Effector CD8-positive, alpha-beta T cell (primary cell): ENCODE measurements around the gene PLEKHG4.
A peak's percentile ranks its signal among the peaks of the same experiment; 100 is the strongest.

Experiments used
- DNase-seq: peaks from one replicate; lab custom pipeline; 2025; lab: John Stamatoyannopoulos, UW

The PLEKHG4 gene

GRCh38 chr16:67260426-67261063 is 18.8 kb upstream of the PLEKHG4 start:
- no peak for DNase-seq

GRCh38 chr16:67263201-67263600 is 16.1 kb upstream of the PLEKHG4 start:
- DNase-seq: no peak

GRCh38 chr16:67264277-67264676 is 15.1 kb upstream of the PLEKHG4 start:
- DNase-seq: no peak

DNA sequence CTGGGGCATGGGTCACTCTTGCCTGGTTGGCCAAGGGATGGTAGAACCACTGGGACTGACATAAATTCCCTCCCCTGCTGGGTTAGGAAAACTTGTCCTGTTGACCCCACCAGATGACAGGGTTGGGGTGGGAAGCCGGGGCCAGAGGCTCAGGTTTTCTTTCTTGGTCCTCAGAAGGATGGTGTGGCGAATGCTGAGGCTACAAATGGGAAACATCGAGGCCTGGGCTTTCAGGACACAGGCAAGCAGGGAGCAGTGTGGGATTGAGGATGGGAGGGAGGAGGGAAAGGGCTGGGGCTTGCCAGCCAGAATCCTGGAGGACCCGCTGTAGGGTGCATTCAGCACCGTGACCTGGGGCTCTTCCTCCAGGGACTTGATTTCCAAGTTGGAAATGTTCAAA is 14.5 kb upstream of the PLEKHG4 start:
- DNase-seq: no peak

- no peak for DNase-seq
These were observed 13.5 kb upstream of the PLEKHG4 start for GRCh38 chr16:67265834-67266233.

DNA sequence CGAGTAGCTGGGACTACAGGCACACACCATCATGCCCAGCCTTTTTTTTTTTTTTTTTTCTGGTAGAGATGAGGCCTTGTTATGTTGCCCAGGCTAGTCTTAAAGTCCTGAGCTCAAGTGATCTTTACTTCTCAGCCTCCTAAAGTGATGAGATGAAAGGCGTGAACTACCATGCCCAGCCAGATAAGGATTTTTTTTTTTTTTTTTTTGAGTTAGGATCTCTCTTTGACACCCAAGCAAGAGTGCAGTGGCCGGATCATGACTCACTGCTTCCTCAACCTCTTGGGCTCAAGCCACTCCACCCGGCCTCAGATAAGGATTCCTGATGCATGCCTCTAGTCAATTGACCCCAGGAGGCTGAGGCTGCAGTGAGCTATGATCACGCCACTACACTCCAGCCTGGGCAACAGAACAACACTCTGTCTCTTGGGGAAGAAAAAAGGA is 11.2 kb upstream of the PLEKHG4 start:
- no peak for DNase-seq

DNA sequence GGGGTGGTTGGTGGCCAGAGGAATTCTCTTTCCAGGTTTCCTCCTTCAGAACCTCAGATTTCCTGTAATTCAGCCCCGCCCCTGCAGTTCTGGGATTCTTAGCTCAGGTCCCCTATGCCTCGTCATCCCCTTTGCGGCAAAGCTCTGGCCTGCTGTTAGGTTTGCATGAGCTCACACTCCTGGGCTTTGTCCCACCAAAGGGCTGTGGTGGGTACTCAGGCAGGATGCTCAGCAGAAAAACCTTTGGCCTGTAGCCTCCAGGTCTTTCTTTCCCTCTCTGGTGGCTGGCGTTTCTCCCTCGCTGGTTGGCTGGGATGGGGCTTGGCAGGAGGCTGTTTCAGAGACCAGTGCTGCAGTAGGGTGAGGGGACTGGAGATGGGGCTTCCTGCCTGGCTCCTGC is 9.6 kb upstream of the PLEKHG4 start:
- no peak for DNase-seq

GRCh38 chr16:67270931-67271338 is 8.4 kb upstream of the PLEKHG4 start:
- DNase-seq: no peak

- no peak for DNase-seq
These were observed 7.9 kb upstream of the PLEKHG4 start for GRCh38 chr16:67271446-67271845.

- no peak for DNase-seq
These were observed 4.0 kb upstream of the PLEKHG4 start for GRCh38 chr16:67275321-67275720.

DNA sequence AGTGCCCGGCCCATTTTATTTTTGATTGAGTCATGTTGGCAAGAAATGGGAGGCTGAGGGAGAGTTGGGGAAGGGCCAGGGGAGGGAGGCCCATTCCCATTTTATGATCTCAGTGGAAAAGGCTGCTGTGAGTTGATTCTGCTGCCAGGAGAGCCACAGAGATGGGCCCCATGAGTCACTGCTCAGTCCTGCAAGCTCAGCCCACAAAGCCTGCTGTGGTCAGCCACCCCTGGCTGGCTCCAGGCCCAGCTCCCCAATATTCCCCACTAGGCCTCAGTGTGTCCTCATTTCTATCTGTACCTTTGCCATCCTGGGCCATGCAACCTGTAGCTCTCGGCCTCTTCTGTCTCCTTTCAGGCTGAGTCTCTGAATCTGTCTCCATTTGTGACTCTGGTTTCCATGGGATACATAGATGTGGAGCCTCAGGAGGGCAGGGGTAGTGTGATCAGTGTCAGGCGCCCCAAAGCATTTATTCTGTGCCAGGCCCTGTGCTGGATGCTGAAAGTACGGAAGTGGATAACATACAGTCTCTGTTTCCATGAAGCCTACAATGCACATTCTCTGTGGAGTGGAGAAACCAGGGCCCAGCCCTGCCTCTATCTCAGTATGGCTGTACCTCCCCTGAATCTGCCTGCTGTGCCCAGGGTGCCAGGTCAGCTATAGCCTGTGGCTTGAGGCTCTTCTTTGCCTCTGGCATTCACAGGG is 1.9 kb upstream of the PLEKHG4 start:
- no peak for DNase-seq

DNA sequence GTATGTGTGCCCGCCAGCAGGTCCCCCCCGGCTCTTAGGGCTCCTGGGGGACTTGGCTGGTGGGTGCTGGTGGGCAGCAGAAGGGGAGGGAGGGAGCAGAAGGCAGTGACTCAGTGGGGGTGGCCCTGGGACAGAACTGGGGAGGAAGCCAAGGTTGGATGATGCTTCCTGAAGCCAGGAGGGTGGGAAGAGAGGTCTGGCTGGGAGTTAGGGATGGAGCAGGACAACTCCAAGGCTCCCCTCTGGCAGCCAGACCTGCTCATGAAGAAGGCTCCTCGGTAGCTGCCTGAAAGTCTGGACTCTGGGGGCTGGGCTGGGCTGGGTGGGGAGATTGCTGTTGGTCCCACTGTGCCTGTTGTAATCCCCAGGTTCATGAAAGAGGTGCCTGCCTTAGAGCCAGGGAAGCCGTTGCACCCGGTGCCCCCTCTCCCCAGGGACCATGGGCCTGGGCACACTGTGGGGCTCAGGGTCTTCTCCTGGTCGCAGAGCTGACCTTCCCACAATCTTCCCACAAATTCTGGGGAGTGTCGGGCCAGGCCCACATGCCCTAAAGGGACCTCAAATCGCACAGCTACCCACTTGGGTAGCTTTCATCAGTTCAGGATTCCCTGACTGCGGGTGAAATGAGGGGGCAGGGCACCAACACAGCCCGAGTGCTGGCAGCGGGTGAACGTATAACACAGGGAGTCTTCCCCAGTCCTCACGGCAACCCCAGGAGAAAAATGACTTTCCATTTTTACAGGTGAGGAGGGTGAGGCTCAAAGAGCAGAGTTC is 1.1 kb upstream of the PLEKHG4 start:
- no peak for DNase-seq

DNA sequence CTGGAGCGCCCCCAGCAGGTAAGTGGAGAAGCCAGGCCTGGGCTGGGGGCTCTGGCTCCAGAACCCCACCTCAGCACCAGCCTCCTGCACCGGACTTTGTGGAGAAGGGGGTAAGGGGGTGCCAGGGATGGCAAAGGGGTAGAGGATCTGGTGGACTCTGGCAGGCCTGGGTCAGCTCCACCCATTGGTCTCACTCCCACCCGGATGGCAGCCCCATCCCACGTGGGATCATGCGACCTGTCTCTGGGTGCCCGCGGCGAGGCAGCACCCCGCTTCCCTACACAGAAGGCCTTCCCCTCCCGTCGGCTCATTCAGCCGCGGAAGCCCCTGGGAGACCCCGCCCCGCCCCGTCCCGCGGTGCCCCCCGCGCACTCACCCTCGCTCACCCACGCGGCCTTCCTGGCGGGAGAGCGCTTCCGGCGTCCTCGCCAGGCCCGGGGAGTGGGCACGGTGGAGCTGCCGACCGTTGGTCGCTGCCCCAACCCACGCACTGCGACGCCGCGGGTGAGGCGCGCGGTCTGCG is 498 bp upstream of the PLEKHG4 start:
- DNase-seq: peak; percentile 30

GRCh38 chr16:67280090-67281015 is 1.0 kb downstream of the PLEKHG4 start:
- no peak for DNase-seq

DNA sequence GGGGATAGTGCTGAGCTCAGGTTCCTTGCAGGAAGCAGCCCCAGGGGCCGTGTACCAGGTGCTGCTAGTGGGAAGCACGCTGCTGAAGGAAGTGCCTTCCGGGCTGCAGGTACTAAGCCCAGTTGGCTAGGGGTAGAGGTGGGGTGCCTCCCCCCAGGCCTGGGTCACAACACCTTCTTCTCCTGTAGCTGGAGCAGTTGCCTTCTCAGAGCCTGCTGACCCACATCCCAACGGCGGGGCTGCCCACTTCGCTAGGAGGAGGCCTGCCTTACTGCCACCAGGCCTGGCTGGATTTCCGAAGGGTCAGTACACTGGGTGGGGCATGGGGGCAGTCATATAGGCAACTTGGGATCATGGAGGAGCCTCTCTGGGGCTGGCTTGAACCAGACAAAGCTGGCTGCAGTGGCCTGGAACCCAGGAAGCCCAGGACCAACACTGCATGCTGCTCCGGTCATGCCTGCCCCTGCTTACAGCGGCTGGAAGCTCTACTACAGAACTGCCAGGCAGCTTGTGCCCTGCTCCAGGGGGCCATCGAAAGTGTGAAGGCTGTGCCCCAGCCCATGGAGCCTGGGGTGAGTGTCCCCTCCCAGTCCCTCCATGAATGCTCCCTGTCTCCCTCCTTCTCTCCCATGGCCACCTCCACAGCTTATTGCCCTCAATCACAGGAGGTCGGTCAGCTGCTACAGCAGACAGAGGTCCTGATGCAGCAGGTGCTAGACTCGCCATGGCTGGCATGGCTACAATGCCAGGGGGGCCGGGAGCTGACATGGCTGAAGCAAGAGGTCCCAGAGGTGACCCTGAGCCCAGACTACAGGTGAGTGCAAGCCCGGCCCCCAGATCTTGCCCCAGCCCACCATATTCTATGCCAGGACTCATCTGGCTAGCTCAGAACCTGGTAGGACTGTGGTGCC is 2.5 kb downstream of the PLEKHG4 start:
- no peak for DNase-seq

DNA sequence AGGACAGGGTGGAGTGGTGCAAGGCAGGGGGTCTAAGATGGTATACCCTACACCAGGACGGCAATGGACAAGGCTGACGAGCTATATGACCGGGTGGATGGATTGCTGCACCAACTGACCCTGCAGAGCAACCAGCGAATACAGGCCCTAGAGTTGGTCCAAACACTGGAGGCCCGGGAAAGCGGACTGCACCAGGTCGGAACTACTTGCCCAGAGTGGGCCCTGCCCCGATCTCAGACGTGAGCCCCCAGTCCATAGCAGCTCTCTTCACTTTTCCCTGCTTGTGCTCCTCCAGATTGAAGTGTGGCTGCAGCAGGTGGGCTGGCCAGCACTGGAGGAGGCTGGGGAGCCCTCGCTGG is 3.1 kb downstream of the PLEKHG4 start:
- DNase-seq: no peak

DNA sequence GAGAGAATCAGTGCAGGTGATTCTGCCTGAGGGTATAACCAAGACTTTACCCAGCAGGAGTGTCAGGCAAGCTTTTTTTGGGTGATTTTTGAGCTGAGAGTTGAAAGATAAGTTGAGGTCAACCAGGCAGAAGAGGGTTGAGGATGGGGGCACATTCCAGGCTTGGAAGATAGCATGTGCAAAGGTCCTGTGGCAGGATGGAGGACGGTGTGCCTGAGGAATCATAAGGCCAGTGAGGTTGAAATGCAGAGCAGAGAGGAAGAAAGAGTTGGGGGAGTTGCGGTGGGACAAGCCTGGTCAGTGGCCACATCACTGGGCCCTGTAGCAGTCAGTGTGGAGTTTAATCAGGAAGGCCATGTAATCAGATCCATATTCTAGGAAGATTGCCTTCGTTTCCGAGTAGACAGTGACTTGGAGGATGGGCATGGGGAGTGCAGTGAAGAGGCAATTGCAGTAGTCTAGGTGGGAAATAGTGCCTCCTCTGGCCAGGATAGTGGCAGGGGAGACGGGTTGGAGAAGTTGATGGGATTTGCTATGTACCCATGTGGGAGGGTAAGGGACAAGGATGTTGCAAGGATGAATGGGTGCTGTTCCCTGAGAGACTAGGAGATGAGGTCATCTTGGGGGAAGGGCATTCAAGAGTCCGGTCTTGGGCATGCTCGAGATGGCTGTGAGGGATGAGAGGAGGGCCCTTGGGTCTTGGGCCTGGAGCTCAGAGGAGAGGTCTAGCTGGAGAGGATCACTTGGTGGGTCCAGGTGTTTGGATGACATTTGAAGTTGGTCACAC is 3.9 kb downstream of the PLEKHG4 start:
- no peak for DNase-seq

- no peak for DNase-seq
These were observed 4.7 kb downstream of the PLEKHG4 start for GRCh38 chr16:67283826-67284555.
